OCI-LY7 (cell line): ENCODE data around the gene ELMO1.

Experiments used
- EZH2phosphoT487 ChIP-seq: fragments of 200-600 bp; sonication (generic); IDR thresholded peaks from 2 replicates; pipeline ENCODE4 v1.6.1; 2018; ENCODE audit warnings: low read depth, borderline replicate concordance, mild to moderate bottlenecking, mixed run types, antibody characterized with exemption, low read length, moderate library complexity, mixed read lengths
- TF ChIP-seq, protein P1 (sequence below): fragments of 200-600 bp; sonication (generic); conservative IDR thresholded peaks from 2 replicates; pipeline ENCODE4 v1.5.1; 2014; ENCODE audit warnings: mild to moderate bottlenecking, antibody characterized with exemption, low read length, moderate library complexity, mixed read lengths

DNA sequence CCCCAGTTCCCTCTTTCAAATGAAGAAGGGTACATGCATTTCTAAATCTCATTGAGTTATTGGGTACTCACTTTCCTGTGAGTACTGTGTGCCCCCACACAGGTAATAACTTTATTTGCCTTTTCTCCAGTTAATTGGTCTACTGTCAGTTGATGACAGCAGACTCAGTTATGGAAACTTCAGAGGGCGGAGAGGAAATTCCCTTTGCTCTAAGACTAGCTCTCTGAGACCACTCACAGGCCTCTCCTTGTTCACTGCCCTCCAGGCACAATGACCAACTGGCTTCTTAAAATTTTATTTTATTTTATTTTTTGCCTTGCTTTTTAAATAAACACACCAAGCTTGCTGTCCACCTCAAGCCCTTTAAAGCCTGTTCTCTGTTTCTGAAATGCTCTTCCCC lies 488.6 kb downstream of the ELMO1 start:
- TF ChIP-seq, protein P1, sequence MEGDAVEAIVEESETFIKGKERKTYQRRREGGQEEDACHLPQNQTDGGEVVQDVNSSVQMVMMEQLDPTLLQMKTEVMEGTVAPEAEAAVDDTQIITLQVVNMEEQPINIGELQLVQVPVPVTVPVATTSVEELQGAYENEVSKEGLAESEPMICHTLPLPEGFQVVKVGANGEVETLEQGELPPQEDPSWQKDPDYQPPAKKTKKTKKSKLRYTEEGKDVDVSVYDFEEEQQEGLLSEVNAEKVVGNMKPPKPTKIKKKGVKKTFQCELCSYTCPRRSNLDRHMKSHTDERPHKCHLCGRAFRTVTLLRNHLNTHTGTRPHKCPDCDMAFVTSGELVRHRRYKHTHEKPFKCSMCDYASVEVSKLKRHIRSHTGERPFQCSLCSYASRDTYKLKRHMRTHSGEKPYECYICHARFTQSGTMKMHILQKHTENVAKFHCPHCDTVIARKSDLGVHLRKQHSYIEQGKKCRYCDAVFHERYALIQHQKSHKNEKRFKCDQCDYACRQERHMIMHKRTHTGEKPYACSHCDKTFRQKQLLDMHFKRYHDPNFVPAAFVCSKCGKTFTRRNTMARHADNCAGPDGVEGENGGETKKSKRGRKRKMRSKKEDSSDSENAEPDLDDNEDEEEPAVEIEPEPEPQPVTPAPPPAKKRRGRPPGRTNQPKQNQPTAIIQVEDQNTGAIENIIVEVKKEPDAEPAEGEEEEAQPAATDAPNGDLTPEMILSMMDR, result no peak
- no peak for TF ChIP-seq EZH2phosphoT487
